GM12892 (cell line): ENCODE measurements around the gene HOGA1.

Source experiments
- DNase-seq: peaks from one replicate; pipeline ENCODE4 v3.0.0; 2011; ENCODE audit not compliant: insufficient read length
- FAIRE-seq: peaks from 2 replicates; lab custom pipeline; 2011; peaks lifted over from hg19 to GRCh38; lab: Jason Lieb, UNC
- POLR2A ChIP-seq: IDR thresholded peaks from 2 replicates; pipeline ENCODE4 v1.6.1; 2011; ENCODE audit warnings: low read depth, low read length, control low read depth
- POLR2AphosphoS5 ChIP-seq: IDR thresholded peaks from 2 replicates; pipeline ENCODE4 v1.6.1; 2011; ENCODE audit warnings: low read depth, low read length, control low read depth
- TAF1 ChIP-seq: IDR thresholded peaks from 2 replicates; pipeline ENCODE4 v1.6.1; 2011; ENCODE audit warnings: low read depth, mild to moderate bottlenecking, control low read depth, low read length, borderline replicate concordance

HOGA1 gene

DNA sequence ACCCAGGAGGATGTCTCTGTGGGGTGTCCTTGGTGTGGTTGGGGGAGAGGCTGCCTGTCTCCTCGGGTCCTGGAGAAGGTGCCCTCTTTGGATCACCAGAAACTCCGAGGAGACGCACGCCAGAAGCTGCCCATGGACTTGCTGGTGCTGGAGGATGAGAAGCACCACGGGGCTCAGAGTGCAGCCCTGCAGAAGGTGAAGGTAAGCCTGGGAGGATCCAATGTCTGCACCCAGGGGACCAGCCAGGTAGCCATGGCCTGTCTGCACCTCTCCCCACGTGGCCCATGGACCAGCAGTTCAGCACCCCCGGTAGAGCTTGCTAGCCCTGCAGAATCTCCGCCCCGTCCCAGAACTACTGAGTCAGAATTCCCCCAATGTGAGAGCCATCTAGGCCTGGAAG lies 6.5 kb upstream of the HOGA1 start:
- no peak for TF ChIP-seq POLR2A
- TF ChIP-seq POLR2AphosphoS5, result no peak
- no peak for TF ChIP-seq TAF1
- no peak for FAIRE-seq
- no peak for DNase-seq

DNA sequence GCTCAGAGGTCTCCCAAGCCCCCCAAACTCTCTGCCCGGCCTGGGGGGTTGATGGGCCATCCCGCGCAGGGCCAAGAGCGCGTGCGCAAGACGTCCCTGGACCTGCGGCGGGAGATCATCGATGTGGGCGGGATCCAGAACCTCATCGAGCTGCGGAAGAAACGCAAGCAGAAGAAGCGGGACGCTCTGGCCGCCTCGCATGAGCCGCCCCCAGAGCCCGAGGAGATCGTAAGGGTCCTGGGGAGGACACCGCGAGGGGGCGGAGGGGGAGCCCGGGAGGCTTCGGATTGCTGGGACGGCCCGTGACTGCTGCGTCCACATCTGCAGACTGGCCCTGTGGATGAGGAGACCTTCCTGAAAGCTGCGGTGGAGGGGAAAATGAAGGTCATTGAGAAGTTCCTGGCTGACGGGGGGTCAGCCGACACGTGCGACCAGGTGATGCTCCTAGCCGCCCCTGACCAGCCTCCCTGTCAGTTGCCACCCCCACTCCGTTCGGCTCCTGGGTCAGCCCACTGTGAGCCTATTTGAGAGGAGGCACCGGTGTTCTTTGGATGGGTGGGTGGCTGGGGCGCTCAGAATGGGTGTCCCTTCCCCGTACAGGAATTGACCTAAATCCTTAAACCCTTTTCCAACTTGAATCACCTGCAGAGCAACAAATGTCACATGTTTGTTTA lies 5.9 kb upstream of the HOGA1 start:
- no peak for TF ChIP-seq POLR2A
- no peak for TF ChIP-seq TAF1
- TF ChIP-seq POLR2AphosphoS5, result no peak
- FAIRE-seq (no peak), DNase-seq (no peak)

DNA sequence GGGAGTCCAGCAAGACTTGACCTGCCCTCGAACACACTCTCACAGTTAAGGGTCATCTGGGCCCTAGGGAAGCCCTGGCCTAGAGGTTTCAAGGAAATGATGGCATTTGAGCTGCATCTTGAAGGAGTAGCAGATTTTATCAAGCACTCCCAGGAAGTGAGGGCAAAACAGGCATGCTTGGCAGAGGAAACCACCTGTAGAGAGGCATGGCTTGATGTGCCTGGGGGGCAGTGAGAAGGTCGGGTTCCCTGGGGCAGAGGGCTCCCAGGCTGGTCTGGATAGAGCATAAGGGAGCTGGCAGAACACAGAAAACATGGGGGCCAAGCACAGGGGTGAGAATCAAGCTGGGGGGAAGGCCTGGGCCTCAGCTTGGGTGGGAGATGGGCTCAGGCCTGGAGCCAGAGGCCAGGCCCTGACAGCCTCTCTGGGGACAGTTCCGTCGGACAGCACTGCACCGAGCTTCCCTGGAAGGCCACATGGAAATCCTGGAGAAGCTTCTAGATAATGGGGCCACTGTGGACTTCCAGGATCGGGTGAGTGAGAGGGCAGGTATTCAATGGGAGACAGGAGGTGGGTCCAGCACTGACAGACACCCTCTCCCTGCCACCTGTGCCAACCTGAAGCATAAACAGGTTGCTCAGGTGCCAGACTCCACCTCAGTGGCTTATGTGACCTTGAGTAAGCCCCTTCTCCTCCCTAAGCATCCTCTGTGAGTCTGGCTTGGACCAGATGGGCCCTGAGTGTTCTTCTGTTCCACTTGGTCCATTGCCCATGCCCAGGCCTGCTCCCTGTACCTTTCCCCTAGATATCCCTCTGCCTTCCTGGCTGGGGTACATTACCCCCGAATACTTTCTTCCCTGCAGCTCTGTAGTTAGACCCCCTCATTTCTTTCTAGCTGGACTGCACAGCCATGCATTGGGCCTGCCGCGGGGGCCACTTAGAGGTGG lies 3.5 kb upstream of the HOGA1 start:
- no peak for TF ChIP-seq POLR2AphosphoS5
- no peak for TF ChIP-seq POLR2A
- TF ChIP-seq TAF1, result no peak
- FAIRE-seq, result no peak
- DNase-seq, result no peak

DNA sequence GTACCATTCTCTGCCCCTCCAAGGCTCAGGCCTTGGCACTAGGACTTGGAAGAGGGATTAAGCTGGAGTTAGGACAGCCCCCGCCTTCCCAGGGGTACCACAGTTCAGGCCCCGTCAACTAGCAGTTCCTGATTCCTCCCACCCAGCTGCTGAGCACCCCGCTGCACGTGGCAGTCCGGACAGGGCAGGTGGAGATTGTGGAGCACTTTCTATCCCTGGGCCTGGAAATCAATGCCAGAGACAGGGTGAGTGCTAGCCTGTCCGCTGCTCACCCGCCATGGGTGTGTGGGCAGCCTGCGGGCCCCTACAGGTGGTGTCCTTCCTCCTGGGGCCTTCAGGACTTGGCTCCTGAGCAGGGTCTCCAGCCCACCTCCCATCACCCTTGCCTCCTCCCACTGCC lies 2.0 kb upstream of the HOGA1 start:
- DNase-seq, result no peak
- TF ChIP-seq TAF1 (no peak), POLR2AphosphoS5 (no peak), POLR2A (no peak)
- no peak for FAIRE-seq

GRCh38 chr10:97583476-97583875 lies 713 bp upstream of the HOGA1 start:
- no peak for FAIRE-seq
- TF ChIP-seq TAF1, result no peak
- no peak for TF ChIP-seq POLR2A
- TF ChIP-seq POLR2AphosphoS5, result no peak

GRCh38 chr10:97584798-97585438 lies 729 bp downstream of the HOGA1 start:
- TF ChIP-seq POLR2A, result no peak
- no peak for TF ChIP-seq POLR2AphosphoS5
- no peak for TF ChIP-seq TAF1
- DNase-seq (no peak), FAIRE-seq (no peak)

More at GRCh38 chr10:97583476-97583875, 713 bp upstream of the HOGA1 start:
- DNase-seq, result no peak

- no peak for TF ChIP-seq POLR2A
- no peak for TF ChIP-seq TAF1
- TF ChIP-seq POLR2AphosphoS5, result no peak
- FAIRE-seq (no peak), DNase-seq (no peak)
Measured at GRCh38 chr10:97585439-97585811, 1.2 kb downstream of the HOGA1 start.

DNA sequence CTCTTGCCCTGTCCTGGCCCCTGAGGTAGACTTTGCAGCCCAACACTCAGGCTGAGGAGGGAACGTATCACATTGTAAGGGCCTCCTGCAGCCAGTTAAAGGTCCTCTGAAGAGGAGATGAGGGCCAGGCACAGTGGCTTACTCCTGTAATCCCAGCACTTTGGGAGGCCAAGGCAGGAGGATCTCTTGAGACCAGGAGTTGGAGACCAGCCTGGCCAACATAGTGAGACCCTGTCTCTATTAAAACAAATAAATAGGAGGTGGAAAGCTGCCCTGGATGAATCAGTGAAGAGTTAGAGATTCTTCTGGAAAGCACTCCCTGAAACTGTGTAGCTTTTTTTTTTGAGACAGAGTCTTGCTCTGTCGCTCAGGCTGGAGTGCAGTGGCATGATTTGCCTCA lies 3.0 kb downstream of the HOGA1 start:
- FAIRE-seq (no peak), DNase-seq (no peak)
- TF ChIP-seq TAF1, result no peak
- no peak for TF ChIP-seq POLR2AphosphoS5
- no peak for TF ChIP-seq POLR2A

- TF ChIP-seq POLR2A, result no peak
- TF ChIP-seq TAF1, result no peak
- TF ChIP-seq POLR2AphosphoS5, result no peak
- FAIRE-seq, result no peak
- no peak for DNase-seq
Measured at GRCh38 chr10:97589479-97589878, 5.3 kb downstream of the HOGA1 start, which contains the start of gene C10orf62. Gene C10orf62 (plus strand): TSS chr10:97589721. CDS start chr10:97589898, 177 bp downstream.

- TF ChIP-seq POLR2AphosphoS5 (no peak), POLR2A (no peak), TAF1 (no peak)
- DNase-seq (no peak), FAIRE-seq (no peak)
Measured at GRCh38 chr10:97590082-97590747, 6.0 kb downstream of the HOGA1 start.

DNA sequence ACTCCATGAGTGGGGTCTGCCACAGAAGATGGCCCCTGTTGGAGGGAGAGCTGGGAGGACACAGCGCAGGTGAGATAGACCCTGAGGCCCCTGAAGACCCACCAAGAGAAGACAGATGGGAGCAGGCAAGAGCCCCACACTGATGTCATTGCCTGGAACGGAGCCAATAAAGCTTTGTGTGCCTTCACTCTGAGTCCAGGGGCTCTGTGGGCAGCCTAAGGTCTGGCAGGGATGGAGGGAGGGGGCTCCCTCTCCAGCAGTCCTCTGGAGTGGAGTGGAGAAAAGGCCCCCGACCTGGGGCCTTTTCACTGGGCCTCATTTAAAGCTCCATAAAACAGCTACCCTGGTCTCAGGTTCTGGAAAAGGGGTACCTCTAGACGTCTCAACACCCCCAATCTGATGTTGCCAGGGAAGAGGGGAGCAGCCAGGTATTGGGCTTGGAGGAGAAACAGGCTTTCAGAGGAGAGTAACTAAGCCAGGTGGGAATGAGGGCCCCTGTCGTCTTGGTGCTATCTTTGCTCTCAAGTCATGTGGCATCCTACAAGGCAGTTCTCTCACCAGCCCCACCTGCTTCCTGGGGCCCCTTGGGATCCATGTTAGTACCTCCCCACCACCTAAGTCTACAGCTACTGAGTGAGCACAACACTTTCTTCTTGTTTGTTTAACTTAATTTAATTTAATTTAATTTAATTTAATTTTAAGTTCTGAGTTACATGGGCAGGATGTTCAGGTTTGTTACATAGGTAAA lies 6.7 kb downstream of the HOGA1 start:
- FAIRE-seq, result no peak

More for the DNA sequence above, 6.7 kb downstream of the HOGA1 start:
- TF ChIP-seq TAF1 (no peak), POLR2AphosphoS5 (no peak), POLR2A (no peak)
- no peak for DNase-seq
